Osteoblast (primary cell): ENCODE data around the gene ASTL. TPM values are rescaled to one million over a fixed set of nuclear protein-coding genes. Genes with fewer than 3 reads are reported as not detected.

ENCODE experiments used
- DNase-seq: peaks from one replicate; pipeline ENCODE4 v3.0.0; 2011; ENCODE audit warnings: low spot score, mixed read lengths; ENCODE audit not compliant: insufficient read length; ENCODE audit errors: missing footprints
- H2AFZ ChIP-seq: 2 replicates; pipeline ENCODE4 v1.6.0; 2011; ENCODE audit warnings: mild to moderate bottlenecking, low read length
- H3K27ac ChIP-seq: 2 replicates; pipeline ENCODE4 v1.5.1; 2011; ENCODE audit warnings: mild to moderate bottlenecking, low read depth, low read length, moderate library complexity
- H3K27me3 ChIP-seq: 2 replicates; pipeline ENCODE4 v1.6.0; 2012; ENCODE audit warnings: mild to moderate bottlenecking, control low read depth, inconsistent platforms, low read length, moderate library complexity; ENCODE audit not compliant: insufficient read depth
- H3K36me3 ChIP-seq: 2 replicates; pipeline ENCODE4 v1.5.1; 2011; ENCODE audit warnings: mild to moderate bottlenecking, low read length, control low read depth, moderate library complexity; ENCODE audit not compliant: insufficient read depth
- H3K4me1 ChIP-seq: 2 replicates; pipeline ENCODE4 v1.5.1; 2011; ENCODE audit warnings: mild to moderate bottlenecking, low read length, control low read depth, moderate library complexity; ENCODE audit not compliant: insufficient read depth
- H3K4me2 ChIP-seq: 2 replicates; pipeline ENCODE4 v1.6.0; 2011; ENCODE audit warnings: mild to moderate bottlenecking, low read length; ENCODE audit not compliant: insufficient read depth
- H3K4me3 ChIP-seq: fragments of 200-600 bp; sonication (generic); 3 replicates; pipeline ENCODE4 v1.5.1; 2012; ENCODE audit warnings: mild to moderate bottlenecking, low read length, inconsistent platforms; ENCODE audit not compliant: insufficient read depth
- H3K79me2 ChIP-seq: 2 replicates; pipeline ENCODE4 v1.6.0; 2012; ENCODE audit warnings: mild to moderate bottlenecking, low read length, control low read depth, inconsistent platforms; ENCODE audit not compliant: insufficient read depth
- H3K9me3 ChIP-seq: 2 replicates; pipeline ENCODE4 v1.5.1; 2011; ENCODE audit warnings: low read depth, low read length, control low read depth
- H4K20me1 ChIP-seq: 2 replicates; pipeline ENCODE4 v1.6.0; 2012; ENCODE audit warnings: mild to moderate bottlenecking, low read length, control low read depth; ENCODE audit not compliant: insufficient read depth
- total RNA-seq: library from RNA; depleted of rRNA; stranded (reverse); fragments of >200 nt; gene quantifications from 2 replicates; pipeline ENCODE4 v1.2.3, GENCODE V29; 2012
- TF ChIP-seq, protein P1 (sequence below): IDR thresholded peaks from 2 replicates; pipeline ENCODE4 v1.5.1; 2011; ENCODE audit warnings: mild to moderate bottlenecking, low read depth, low read length, moderate library complexity; ENCODE audit errors: extremely low read depth

ASTL gene
- total RNA-seq, 1 donor = not detected

DNA sequence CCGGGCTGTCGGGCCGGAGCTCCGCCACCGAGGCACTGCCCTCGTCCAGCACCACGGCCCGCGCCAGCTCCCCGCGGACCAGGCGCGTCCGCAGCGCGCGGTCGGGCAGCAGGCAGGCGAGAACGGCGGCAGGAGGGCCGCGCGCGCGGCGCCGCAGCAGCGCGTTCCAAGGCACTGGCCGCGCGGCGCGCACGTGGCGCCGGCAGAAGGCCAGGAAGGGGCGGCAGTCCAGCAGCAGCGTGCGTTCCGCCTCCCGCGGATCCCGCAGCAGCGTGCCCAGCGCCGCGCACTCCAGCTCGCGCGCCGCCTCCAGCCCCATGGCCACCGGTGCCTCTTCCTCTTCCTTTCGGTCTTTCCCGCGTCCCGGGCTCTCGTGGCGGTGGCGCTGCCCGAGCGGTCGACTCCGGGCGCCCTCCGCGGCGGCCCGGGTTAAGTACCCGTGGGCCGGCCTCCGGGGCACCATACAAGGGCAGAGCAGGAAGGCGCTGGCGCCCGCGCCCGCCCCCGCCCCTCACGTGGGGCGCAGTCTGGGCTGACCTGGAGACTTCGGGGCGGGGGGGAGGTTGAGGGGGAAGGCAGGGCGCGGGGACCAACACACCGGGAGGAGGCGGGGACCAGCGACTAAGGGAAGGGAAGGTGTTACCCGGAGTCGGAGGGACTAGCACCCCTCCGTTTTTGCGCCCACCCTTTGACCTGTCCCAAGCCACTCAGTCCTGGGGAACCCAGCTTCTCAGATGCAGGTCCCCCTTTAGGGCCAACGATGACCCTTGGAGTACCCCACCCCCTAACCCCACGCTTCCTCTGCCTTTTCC lies 6.9 kb upstream of the ASTL start, which contains the start of gene DUSP2:
Gene DUSP2 (minus strand): TSS at position 405 of the 812 bp plus-strand sequence. CDS start 86 bp downstream, at position 319.
- TF ChIP-seq, protein P1, sequence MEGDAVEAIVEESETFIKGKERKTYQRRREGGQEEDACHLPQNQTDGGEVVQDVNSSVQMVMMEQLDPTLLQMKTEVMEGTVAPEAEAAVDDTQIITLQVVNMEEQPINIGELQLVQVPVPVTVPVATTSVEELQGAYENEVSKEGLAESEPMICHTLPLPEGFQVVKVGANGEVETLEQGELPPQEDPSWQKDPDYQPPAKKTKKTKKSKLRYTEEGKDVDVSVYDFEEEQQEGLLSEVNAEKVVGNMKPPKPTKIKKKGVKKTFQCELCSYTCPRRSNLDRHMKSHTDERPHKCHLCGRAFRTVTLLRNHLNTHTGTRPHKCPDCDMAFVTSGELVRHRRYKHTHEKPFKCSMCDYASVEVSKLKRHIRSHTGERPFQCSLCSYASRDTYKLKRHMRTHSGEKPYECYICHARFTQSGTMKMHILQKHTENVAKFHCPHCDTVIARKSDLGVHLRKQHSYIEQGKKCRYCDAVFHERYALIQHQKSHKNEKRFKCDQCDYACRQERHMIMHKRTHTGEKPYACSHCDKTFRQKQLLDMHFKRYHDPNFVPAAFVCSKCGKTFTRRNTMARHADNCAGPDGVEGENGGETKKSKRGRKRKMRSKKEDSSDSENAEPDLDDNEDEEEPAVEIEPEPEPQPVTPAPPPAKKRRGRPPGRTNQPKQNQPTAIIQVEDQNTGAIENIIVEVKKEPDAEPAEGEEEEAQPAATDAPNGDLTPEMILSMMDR = no peak
- Histone ChIP-seq H3K36me3 (no peaks in the 10 kb centered on the region), H3K27ac (no peak within 1 kb of the TSS), H3K9me3 (no peaks in the 10 kb centered on the region), H3K4me3 (peak within 1 kb of the TSS; percentile 76), H3K4me1 (peaks cover 34% of the 10 kb centered on the region), H3K79me2 (peaks cover 5% of the 10 kb centered on the region), H3K27me3 (no peaks in the 10 kb centered on the region), H3K4me2 (peak within 1 kb of the TSS; percentile 80), H2AFZ (peak within 1 kb of the TSS; percentile 76), H4K20me1 (peaks cover 3% of the 10 kb centered on the region)
- peak; percentile 99 for DNase-seq

DNA sequence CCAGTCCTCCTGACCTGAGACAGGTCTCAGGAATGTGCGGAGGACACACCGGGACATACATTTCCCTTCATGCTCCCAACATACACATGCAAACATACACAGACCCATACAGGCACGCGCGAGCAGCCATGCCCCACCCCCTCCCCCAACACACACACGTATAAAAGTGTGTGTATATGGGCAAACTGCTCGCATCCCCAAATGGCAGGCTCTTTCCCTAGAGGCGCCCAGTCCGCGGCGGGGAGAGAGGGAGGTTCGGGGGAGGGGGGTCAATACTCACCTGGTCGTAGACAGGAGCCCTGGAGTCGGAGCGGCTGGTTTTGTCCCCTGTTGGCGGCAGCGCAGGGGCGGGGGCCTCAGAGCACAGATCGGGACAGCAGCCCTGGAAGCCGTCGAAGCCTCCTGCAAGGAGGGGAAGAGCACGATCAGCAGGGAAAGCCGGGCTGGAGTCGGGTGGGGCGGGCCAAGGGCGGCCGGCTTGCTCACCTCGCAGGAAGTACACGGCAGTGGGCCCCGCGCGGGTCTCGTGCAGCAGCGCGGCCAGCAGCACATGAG lies 6.3 kb upstream of the ASTL start:
- peaks cover 5% of the 10 kb centered on the region for H3K79me2 ChIP-seq
- no peaks in the 10 kb centered on the region for H3K27me3 ChIP-seq
- peak overlapping the region; percentile 80 for H3K4me2 ChIP-seq
- DNase-seq = no peak
- TF ChIP-seq, protein P1 = no peak
- H3K27ac ChIP-seq = no peak overlapping the region
- H3K36me3 ChIP-seq = no peaks in the 10 kb centered on the region
- H3K4me1 ChIP-seq = peaks cover 34% of the 10 kb centered on the region
- no peaks in the 10 kb centered on the region for H3K9me3 ChIP-seq
- H4K20me1 ChIP-seq = peaks cover 3% of the 10 kb centered on the region
- H2AFZ ChIP-seq = peak overlapping the region; percentile 76
- peak overlapping the region; percentile 76 for H3K4me3 ChIP-seq

DNA sequence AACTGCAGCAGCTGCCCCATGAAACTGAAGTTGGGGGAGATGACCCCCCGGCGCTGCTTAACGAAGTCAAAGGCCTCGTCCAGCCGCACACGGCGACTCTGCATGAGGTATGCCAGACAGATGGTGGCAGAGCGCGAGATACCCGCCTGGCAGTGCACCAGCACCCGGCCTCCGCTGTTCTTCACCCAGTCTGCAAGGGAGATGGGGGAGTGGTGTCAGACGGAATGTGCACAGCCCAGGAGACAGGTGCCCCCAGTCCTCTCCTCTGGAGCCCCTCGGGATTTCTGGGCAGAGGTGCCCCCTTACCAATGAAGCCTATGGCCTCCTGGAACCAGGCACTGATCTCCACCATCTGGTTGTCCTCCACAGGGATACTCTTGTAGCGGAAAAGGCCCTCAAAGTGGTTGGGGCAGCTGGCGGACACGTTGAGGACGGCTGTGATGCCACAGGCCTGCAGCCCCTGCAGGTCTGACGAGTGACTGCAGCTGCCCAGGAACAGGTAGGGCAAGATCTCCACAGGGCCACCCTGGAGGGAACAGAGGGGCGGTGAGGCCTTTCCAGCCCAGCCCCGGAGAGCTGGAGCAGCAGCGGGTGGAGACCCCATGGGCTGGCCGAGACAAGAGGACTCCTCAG lies 5.7 kb upstream of the ASTL start:
- Histone ChIP-seq H3K4me1 (peaks cover 34% of the 10 kb centered on the region), H3K27me3 (no peaks in the 10 kb centered on the region), H3K36me3 (no peaks in the 10 kb centered on the region), H3K79me2 (peaks cover 5% of the 10 kb centered on the region), H3K9me3 (no peaks in the 10 kb centered on the region), H3K27ac (no peak overlapping the region), H2AFZ (no peak overlapping the region), H3K4me2 (peak overlapping the region; percentile 80), H3K4me3 (peak overlapping the region; percentile 76), H4K20me1 (peaks cover 3% of the 10 kb centered on the region)
- TF ChIP-seq, protein P1 = no peak
- peak; percentile 91 for DNase-seq
